Measurements from ENCODE around the gene FUT6.

FUT6 gene

DNA sequence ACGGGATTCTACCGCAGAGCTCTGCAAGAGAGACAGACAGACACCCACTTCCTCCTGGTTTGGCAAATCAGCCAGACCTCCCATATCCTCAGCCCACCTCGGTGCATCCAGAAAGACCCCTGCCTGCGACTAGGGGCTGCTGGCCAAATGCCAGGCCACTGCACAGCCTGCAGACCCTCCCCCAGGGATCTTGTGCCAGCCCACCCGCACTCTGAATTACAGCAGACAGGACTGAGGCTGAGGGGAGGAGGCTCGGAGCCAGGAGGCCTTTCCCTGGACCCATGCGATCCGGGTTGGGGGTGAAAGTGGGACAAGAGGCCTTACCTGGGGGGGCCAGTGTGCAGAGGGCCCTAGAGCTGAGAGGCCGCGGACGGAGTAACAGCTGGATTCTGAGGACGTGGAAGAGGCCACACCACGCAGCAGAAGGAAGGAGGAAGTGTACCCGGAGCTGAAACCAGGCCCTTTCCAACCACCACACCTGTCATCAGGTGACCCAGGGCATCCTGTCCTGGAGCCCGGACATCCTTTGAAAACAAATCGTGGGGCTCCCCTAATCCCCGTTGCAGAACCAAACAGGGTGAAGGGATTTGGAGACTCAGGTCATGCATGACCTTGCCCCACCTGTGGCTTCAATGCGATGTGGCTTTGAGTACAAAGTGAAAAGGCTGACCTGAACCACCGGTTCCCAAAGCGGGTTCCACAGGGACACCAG is 993 bp downstream of the FUT6 start:
- no peaks in the 10 kb centered on the region for H3K36me3 ChIP-seq (ENCODE audit: insufficient read depth, insufficient read length, low read length)
- peaks cover 7% of the 10 kb centered on the region for H3K4me1 ChIP-seq (ENCODE audit: insufficient read depth, insufficient read length)
- no peak overlapping the region for H3K4me3 ChIP-seq (ENCODE audit: insufficient read length, low read depth)
- DNase-seq (ENCODE audit: low read depth, low spot score) = no peak
- H3K9ac ChIP-seq (ENCODE audit: insufficient read length, low read depth) = no peak overlapping the region
- TF ChIP-seq YY1 (IDR thresholded peaks at IDR 0.05; ENCODE audit: insufficient read depth, insufficient read length) (no peak), SUZ12 (IDR thresholded peaks at IDR 0.05; ENCODE audit: extremely low read depth, insufficient read depth, insufficient read length) (no peak), ZNF274 (IDR thresholded peaks at IDR 0.05; ENCODE audit: low read depth, low read length) (no peak)
- no peaks in the 10 kb centered on the region for H3K9me3 ChIP-seq (ENCODE audit: insufficient read depth, low read length)
- peaks cover 6% of the 10 kb centered on the region for H3K27me3 ChIP-seq (ENCODE audit: insufficient read depth, insufficient read length)

- peaks cover 6% of the 10 kb centered on the region for H3K27me3 ChIP-seq (ENCODE audit: insufficient read depth, insufficient read length)
- no peak for TF ChIP-seq ZNF274 (IDR thresholded peaks at IDR 0.05; ENCODE audit: low read depth, low read length)
- no peak overlapping the region for H3K4me3 ChIP-seq (ENCODE audit: insufficient read length, low read depth)
- H3K9ac ChIP-seq (ENCODE audit: insufficient read length, low read depth) = no peak overlapping the region
- no peaks in the 10 kb centered on the region for H3K36me3 ChIP-seq (ENCODE audit: insufficient read depth, insufficient read length, low read length)
- DNase-seq (ENCODE audit: low read depth, low spot score) = no peak
- peaks cover 7% of the 10 kb centered on the region for H3K4me1 ChIP-seq (ENCODE audit: insufficient read depth, insufficient read length)
- H3K9me3 ChIP-seq (ENCODE audit: insufficient read depth, low read length) = no peaks in the 10 kb centered on the region
These were observed 1.6 kb downstream of the FUT6 start for GRCh38 chr19:5837761-5838352.

GRCh38 chr19:5832527-5833216 is 6.8 kb downstream of the FUT6 start:
- DNase-seq (ENCODE audit: low read depth, low spot score) = no peak
- Histone ChIP-seq H3K36me3 (ENCODE audit: insufficient read depth, insufficient read length, low read length) (no peaks in the 10 kb centered on the region), H3K27me3 (ENCODE audit: insufficient read depth, insufficient read length) (peaks cover 6% of the 10 kb centered on the region), H3K4me3 (ENCODE audit: insufficient read length, low read depth) (no peak overlapping the region), H3K9me3 (ENCODE audit: insufficient read depth, low read length) (no peaks in the 10 kb centered on the region), H3K4me1 (ENCODE audit: insufficient read depth, insufficient read length) (peaks cover 5% of the 10 kb centered on the region), H3K9ac (ENCODE audit: insufficient read length, low read depth) (no peak overlapping the region)
- TF ChIP-seq SUZ12 (IDR thresholded peaks at IDR 0.05; ENCODE audit: extremely low read depth, insufficient read depth, insufficient read length) = no peak
- TF ChIP-seq ZNF274 (IDR thresholded peaks at IDR 0.05; ENCODE audit: low read depth, low read length) = no peak
- TF ChIP-seq YY1 (IDR thresholded peaks at IDR 0.05; ENCODE audit: insufficient read depth, insufficient read length) = no peak

DNA sequence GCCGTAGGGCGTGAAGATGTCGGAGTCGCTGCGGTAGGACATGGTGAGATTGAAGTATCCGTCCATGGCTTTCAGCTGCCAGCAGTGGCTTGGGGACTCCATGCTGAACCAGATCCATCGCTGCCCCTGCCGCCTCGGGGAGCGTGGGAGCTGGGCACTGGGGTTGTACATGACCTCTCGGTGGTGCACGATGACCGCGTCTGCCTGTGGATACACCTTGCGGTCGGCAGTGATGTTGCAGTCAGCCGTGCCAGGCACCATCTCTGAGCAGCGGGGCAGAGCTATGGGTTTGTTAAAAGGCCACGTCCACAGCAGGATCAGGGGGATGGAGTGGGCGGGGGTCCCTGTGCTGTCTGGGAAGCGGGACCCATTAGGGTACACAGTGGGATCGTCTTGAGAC is 7.4 kb downstream of the FUT6 start:
- no peaks in the 10 kb centered on the region for H3K36me3 ChIP-seq (ENCODE audit: insufficient read depth, insufficient read length, low read length)
- TF ChIP-seq SUZ12 (IDR thresholded peaks at IDR 0.05; ENCODE audit: extremely low read depth, insufficient read depth, insufficient read length) (no peak), YY1 (IDR thresholded peaks at IDR 0.05; ENCODE audit: insufficient read depth, insufficient read length) (no peak), ZNF274 (IDR thresholded peaks at IDR 0.05; ENCODE audit: low read depth, low read length) (no peak)

DNA sequence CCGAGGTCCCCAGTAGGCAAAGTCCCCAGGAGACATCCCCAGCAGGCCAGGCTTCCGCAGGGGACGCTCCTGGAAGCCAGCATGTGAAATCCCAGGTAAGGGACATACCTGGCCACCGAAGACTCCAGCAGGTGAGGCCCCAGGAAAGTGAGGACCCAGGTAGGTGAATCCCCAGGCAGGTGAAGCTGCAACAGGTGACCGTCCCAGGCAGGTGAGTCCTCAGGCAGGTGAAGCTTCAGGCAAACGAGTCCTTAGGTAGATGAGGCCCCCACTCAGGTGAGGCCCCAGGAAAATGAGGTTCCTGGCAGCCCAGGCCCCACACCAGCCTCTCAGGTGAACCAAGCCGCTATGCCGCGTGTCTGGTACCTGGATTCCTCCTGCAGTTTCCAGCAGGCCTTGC is 8.3 kb downstream of the FUT6 start:
- H3K4me1 ChIP-seq (ENCODE audit: insufficient read depth, insufficient read length) = peaks cover 16% of the 10 kb centered on the region
- H3K4me3 ChIP-seq (ENCODE audit: insufficient read length, low read depth) = no peak overlapping the region
- TF ChIP-seq ZNF274 (IDR thresholded peaks at IDR 0.05; ENCODE audit: low read depth, low read length) (no peak), YY1 (IDR thresholded peaks at IDR 0.05; ENCODE audit: insufficient read depth, insufficient read length) (no peak), SUZ12 (IDR thresholded peaks at IDR 0.05; ENCODE audit: extremely low read depth, insufficient read depth, insufficient read length) (no peak)
- H3K9ac ChIP-seq (ENCODE audit: insufficient read length, low read depth) = no peak overlapping the region
- H3K36me3 ChIP-seq (ENCODE audit: insufficient read depth, insufficient read length, low read length) = no peaks in the 10 kb centered on the region
- H3K27me3 ChIP-seq (ENCODE audit: insufficient read depth, insufficient read length) = peaks cover 6% of the 10 kb centered on the region
- no peaks in the 10 kb centered on the region for H3K9me3 ChIP-seq (ENCODE audit: insufficient read depth, low read length)
- DNase-seq (ENCODE audit: low read depth, low spot score) = no peak

More for the DNA sequence above, 7.4 kb downstream of the FUT6 start:
- no peaks in the 10 kb centered on the region for H3K9me3 ChIP-seq (ENCODE audit: insufficient read depth, low read length)
- H3K9ac ChIP-seq (ENCODE audit: insufficient read length, low read depth) = no peak overlapping the region
- H3K4me3 ChIP-seq (ENCODE audit: insufficient read length, low read depth) = no peak overlapping the region
- H3K27me3 ChIP-seq (ENCODE audit: insufficient read depth, insufficient read length) = peaks cover 6% of the 10 kb centered on the region
- H3K4me1 ChIP-seq (ENCODE audit: insufficient read depth, insufficient read length) = peaks cover 9% of the 10 kb centered on the region
- no peak for DNase-seq (ENCODE audit: low read depth, low spot score)

GRCh38 chr19:5829567-5830310 is 9.8 kb downstream of the FUT6 start:
- H3K4me3 ChIP-seq (ENCODE audit: insufficient read length, low read depth) = peak overlapping the region; percentile 97
- H3K36me3 ChIP-seq (ENCODE audit: insufficient read depth, insufficient read length, low read length) = no peaks in the 10 kb centered on the region
- no peak for DNase-seq (ENCODE audit: low read depth, low spot score)
- no peaks in the 10 kb centered on the region for H3K9me3 ChIP-seq (ENCODE audit: insufficient read depth, low read length)
- H3K27me3 ChIP-seq (ENCODE audit: insufficient read depth, insufficient read length) = peaks cover under 1% of the 10 kb centered on the region
- TF ChIP-seq YY1 (IDR thresholded peaks at IDR 0.05; ENCODE audit: insufficient read depth, insufficient read length) (no peak), ZNF274 (IDR thresholded peaks at IDR 0.05; ENCODE audit: low read depth, low read length) (no peak)
- H3K4me1 ChIP-seq (ENCODE audit: insufficient read depth, insufficient read length) = peaks cover 18% of the 10 kb centered on the region
- peak overlapping the region; percentile 61 for H3K9ac ChIP-seq (ENCODE audit: insufficient read length, low read depth)
